ENCODE measurements around the gene TC2N.

DNA sequence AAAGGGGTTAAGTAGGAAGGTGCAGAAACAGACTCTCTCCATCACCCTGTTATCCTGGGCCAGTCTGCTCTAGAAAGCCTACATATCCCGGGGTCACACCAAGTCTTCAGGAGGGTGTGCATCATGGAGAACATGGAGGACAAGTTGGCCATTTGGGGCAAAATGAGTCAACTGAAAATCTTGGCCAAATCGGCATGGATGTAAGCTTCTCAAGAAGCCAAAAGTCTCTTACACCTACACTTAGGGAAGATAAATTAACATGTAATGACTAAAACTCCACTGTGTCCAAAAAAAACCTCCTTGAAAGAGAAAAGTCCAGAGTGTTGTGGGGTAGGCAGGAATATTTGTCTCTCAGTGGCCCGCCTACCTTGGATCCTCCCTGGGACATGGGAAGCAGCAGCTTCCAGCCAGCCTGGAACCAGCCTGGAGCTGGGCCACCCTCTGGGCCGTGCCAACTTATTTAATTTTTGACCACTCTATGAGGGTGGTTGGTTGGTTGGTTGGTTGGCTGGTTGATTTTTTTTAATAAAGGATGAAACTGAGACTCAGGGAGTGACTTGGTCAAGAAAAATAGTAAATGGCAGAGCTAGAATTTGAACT is 17.9 kb upstream of the TC2N start:
- TF ChIP-seq, protein P1, sequence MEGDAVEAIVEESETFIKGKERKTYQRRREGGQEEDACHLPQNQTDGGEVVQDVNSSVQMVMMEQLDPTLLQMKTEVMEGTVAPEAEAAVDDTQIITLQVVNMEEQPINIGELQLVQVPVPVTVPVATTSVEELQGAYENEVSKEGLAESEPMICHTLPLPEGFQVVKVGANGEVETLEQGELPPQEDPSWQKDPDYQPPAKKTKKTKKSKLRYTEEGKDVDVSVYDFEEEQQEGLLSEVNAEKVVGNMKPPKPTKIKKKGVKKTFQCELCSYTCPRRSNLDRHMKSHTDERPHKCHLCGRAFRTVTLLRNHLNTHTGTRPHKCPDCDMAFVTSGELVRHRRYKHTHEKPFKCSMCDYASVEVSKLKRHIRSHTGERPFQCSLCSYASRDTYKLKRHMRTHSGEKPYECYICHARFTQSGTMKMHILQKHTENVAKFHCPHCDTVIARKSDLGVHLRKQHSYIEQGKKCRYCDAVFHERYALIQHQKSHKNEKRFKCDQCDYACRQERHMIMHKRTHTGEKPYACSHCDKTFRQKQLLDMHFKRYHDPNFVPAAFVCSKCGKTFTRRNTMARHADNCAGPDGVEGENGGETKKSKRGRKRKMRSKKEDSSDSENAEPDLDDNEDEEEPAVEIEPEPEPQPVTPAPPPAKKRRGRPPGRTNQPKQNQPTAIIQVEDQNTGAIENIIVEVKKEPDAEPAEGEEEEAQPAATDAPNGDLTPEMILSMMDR (IDR thresholded peaks at IDR 0.05): no peak
- TF ChIP-seq EZH2 (IDR thresholded peaks at IDR 0.05; ENCODE audit: borderline replicate concordance, insufficient read depth, low read depth, low read length, poor library complexity, severe bottlenecking): no peak
